Measurements from ENCODE around the gene KLK12.

KLK12 gene

GRCh38 chr19:51016798-51017683 lies 17.8 kb downstream of the KLK12 start (continued):
- TF ChIP-seq, protein P1, sequence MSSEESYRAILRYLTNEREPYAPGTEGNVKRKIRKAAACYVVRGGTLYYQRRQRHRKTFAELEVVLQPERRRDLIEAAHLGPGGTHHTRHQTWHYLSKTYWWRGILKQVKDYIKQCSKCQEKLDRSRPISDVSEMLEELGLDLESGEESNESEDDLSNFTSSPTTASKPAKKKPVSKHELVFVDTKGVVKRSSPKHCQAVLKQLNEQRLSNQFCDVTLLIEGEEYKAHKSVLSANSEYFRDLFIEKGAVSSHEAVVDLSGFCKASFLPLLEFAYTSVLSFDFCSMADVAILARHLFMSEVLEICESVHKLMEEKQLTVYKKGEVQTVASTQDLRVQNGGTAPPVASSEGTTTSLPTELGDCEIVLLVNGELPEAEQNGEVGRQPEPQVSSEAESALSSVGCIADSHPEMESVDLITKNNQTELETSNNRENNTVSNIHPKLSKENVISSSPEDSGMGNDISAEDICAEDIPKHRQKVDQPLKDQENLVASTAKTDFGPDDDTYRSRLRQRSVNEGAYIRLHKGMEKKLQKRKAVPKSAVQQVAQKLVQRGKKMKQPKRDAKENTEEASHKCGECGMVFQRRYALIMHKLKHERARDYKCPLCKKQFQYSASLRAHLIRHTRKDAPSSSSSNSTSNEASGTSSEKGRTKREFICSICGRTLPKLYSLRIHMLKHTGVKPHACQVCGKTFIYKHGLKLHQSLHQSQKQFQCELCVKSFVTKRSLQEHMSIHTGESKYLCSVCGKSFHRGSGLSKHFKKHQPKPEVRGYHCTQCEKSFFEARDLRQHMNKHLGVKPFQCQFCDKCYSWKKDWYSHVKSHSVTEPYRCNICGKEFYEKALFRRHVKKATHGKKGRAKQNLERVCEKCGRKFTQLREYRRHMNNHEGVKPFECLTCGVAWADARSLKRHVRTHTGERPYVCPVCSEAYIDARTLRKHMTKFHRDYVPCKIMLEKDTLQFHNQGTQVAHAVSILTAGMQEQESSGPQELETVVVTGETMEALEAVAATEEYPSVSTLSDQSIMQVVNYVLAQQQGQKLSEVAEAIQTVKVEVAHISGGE (tag by site-specific recombination; conservative IDR thresholded peaks at IDR 0.05; ENCODE audit: low read depth) = no peak
- TF ChIP-seq ZNF707 (tag by site-specific recombination; IDR thresholded peaks at IDR 0.05) (0 out of 2 replicates have a peak, but pooled peaks have one; percentile 33), SALL2 (tag by site-specific recombination; IDR thresholded peaks at IDR 0.05; ENCODE audit: borderline replicate concordance) (no peak), ZNF132 (tag by site-specific recombination; IDR thresholded peaks at IDR 0.05; ENCODE audit: borderline replicate concordance) (no peak), ZBTB48 (tag by site-specific recombination; IDR thresholded peaks at IDR 0.05) (peak; percentile 89), ZNF555 (tag by site-specific recombination; conservative IDR thresholded peaks at IDR 0.05) (no peak), OVOL3 (tag by site-specific recombination; IDR thresholded peaks at IDR 0.05) (no peak), ZFP69B (tag by site-specific recombination; IDR thresholded peaks at IDR 0.05) (peak; percentile 36; the same call in 1 of the 2 replicates), KLF17 (tag by site-specific recombination; IDR thresholded peaks at IDR 0.05) (peak; percentile 61; the same call in 1 of the 2 replicates), ZNF157 (tag by site-specific recombination; IDR thresholded peaks at IDR 0.05) (no peak), ZNF19 (tag by site-specific recombination; IDR thresholded peaks at IDR 0.05; ENCODE audit: low read depth) (no peak), ZNF133 (tag by site-specific recombination; IDR thresholded peaks at IDR 0.05) (no peak), KLF8 (tag by site-specific recombination; IDR thresholded peaks at IDR 0.05) (peak; percentile 56; the same call in 1 of the 2 replicates), GLI4 (tag by site-specific recombination; IDR thresholded peaks at IDR 0.05) (0 out of 2 replicates have a peak, but pooled peaks have one; percentile 39), CTCF (tag by site-specific recombination; IDR thresholded peaks at IDR 0.05) (peak; percentile 96), SP2 (tag by site-specific recombination; IDR thresholded peaks at IDR 0.05) (peak; percentile 73), ZNF366 (tag by site-specific recombination; conservative IDR thresholded peaks at IDR 0.05) (peak; percentile 77; the same call in 1 of the 2 replicates), ZNF354C (tag by site-specific recombination; IDR thresholded peaks at IDR 0.05; ENCODE audit: borderline replicate concordance, low read depth) (no peak), SCRT2 (tag by site-specific recombination; IDR thresholded peaks at IDR 0.05) (no peak; the same call in 1 of the 2 replicates), ZNF830 (tag by site-specific recombination; IDR thresholded peaks at IDR 0.05; ENCODE audit: low read depth) (no peak), ZNF629 (tag by site-specific recombination; IDR thresholded peaks at IDR 0.05) (no peak)
- TF ChIP-seq, protein P2, sequence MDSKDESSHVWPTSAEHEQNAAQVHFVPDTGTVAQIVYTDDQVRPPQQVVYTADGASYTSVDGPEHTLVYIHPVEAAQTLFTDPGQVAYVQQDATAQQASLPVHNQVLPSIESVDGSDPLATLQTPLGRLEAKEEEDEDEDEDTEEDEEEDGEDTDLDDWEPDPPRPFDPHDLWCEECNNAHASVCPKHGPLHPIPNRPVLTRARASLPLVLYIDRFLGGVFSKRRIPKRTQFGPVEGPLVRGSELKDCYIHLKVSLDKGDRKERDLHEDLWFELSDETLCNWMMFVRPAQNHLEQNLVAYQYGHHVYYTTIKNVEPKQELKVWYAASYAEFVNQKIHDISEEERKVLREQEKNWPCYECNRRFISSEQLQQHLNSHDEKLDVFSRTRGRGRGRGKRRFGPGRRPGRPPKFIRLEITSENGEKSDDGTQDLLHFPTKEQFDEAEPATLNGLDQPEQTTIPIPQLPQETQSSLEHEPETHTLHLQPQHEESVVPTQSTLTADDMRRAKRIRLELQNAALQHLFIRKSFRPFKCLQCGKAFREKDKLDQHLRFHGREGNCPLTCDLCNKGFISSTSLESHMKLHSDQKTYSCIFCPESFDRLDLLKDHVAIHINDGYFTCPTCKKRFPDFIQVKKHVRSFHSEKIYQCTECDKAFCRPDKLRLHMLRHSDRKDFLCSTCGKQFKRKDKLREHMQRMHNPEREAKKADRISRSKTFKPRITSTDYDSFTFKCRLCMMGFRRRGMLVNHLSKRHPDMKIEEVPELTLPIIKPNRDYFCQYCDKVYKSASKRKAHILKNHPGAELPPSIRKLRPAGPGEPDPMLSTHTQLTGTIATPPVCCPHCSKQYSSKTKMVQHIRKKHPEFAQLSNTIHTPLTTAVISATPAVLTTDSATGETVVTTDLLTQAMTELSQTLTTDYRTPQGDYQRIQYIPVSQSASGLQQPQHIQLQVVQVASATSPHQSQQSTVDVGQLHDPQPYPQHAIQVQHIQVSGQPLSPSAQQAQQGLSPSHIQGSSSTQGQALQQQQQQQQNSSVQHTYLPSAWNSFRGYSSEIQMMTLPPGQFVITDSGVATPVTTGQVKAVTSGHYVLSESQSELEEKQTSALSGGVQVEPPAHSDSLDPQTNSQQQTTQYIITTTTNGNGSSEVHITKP (tag by site-specific recombination; IDR thresholded peaks at IDR 0.05) = peak; percentile 69
- TF ChIP-seq, protein P3, sequence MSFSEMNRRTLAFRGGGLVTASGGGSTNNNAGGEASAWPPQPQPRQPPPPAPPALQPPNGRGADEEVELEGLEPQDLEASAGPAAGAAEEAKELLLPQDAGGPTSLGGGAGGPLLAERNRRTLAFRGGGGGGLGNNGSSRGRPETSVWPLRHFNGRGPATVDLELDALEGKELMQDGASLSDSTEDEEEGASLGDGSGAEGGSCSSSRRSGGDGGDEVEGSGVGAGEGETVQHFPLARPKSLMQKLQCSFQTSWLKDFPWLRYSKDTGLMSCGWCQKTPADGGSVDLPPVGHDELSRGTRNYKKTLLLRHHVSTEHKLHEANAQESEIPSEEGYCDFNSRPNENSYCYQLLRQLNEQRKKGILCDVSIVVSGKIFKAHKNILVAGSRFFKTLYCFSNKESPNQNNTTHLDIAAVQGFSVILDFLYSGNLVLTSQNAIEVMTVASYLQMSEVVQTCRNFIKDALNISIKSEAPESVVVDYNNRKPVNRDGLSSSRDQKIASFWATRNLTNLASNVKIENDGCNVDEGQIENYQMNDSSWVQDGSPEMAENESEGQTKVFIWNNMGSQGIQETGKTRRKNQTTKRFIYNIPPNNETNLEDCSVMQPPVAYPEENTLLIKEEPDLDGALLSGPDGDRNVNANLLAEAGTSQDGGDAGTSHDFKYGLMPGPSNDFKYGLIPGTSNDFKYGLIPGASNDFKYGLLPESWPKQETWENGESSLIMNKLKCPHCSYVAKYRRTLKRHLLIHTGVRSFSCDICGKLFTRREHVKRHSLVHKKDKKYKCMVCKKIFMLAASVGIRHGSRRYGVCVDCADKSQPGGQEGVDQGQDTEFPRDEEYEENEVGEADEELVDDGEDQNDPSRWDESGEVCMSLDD (tag by site-specific recombination; IDR thresholded peaks at IDR 0.05) = peak; percentile 74
- TF ChIP-seq, protein P4, sequence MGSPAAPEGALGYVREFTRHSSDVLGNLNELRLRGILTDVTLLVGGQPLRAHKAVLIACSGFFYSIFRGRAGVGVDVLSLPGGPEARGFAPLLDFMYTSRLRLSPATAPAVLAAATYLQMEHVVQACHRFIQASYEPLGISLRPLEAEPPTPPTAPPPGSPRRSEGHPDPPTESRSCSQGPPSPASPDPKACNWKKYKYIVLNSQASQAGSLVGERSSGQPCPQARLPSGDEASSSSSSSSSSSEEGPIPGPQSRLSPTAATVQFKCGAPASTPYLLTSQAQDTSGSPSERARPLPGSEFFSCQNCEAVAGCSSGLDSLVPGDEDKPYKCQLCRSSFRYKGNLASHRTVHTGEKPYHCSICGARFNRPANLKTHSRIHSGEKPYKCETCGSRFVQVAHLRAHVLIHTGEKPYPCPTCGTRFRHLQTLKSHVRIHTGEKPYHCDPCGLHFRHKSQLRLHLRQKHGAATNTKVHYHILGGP (tag by site-specific recombination; IDR thresholded peaks at IDR 0.05) = 0 out of 2 replicates have a peak, but pooled peaks have one; percentile 17
